ENCODE results near the gene TTF1.
A peak's percentile ranks its signal among the peaks of the same experiment; 100 is the strongest.
"Not testable (repeated sequence)": the region's sequence is repeated elsewhere in the genome, so short reads cannot be mapped to it uniquely, and the experiment has no call there.

Gene TTF1

GRCh38 chr9:132412089-132412488, 5.4 kb upstream of the TTF1 start:
- DNase-seq, result peak; percentile 3

DNA sequence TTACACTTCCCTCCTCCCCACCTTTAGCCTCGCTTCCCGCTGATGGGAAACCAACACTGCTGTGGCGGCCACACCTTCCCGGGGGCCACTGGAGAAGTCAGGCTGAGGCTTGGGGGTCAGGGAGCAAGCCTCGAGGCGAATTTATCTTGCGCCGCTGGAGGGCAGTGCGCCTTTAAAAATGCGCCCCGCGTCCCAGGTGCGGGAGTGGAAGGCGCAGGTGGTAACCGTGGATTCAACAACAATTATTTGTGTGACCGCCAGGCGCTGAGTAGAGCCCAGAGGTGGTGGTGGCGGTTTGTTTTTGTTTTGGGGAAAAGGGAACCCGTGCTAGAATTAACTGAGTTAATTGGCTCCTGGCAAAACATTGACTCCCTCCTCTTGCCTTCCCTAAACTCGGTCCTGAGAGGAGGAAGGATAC, 4.5 kb upstream of the TTF1 start:
- peak; percentile 37 for DNase-seq

GRCh38 chr9:132410642-132411041, 4.0 kb upstream of the TTF1 start:
- no peak for DNase-seq

- no peak for DNase-seq
Measured at GRCh38 chr9:132409828-132410528, 3.3 kb upstream of the TTF1 start, which contains the start of gene CFAP77. TSS of gene CFAP77 (plus strand) at chr9:132410211. CDS start at chr9:132410272, 61 bp downstream.

GRCh38 chr9:132408521-132408920, 1.9 kb upstream of the TTF1 start:
- DNase-seq, result no peak

DNA sequence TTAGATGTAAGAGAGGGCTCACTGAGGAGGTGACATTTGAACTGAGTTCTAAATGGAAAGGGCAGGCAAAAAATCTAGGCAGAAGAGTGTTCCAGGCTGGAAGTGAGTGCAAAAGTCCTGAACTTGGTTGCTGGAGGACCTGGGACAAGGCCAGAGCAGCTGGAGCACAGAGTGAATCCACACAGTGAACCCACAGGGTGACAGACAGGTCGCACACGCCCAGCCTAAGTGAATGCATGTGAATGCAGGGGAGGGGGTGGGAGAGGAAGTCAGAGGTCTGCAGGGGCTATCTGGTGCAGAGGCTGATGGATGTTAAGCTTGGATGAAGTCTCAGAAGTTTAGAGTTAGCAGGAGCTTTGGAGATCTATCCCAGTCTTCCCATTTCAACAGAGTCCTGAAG, 556 bp upstream of the TTF1 start:
- no peak for DNase-seq

GRCh38 chr9:132404228-132404881, 2.3 kb downstream of the TTF1 start:
- DNase-seq, result no peak

DNA sequence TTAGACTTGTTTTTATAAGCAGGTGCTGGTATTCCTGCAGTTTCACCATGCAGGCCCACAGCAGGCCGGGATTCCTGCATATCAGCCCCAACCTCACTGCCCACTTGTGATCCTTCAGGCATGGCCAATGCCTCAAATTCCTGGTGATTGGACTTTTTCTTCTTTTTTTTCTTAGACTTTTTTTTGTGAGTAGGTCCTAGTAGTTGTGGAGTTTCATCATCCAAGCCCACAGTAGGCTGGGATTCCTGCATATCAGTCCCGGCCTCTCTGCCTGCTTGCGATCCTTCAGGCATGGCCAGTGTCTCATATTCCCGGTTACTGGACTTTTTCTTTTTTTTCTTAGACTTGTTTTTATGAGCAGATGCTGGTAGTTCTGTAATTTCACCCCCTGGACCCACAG, 4.8 kb downstream of the TTF1 start:
- no peak for DNase-seq

DNA sequence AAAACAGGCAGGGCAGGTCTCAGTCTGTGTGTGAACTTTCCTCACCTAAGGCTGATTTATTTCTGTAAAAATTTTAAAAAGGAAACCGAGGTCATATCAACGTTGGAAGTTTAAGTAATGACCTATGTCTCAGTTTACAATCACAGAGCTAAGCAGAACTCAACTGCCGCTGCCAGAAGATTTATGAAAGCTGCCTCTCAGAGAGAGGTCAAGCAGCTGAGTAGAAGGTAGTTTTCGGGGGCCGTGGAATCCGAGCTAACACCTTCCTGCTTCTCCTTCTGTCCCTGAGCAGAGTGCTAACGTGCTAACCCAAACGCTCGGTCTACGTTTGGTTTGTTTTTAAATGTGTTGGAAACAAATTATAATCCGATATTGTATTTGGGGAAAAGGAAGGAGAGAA, 11.1 kb downstream of the TTF1 start:
- no peak for DNase-seq

GRCh38 chr9:132391449-132391848, 15.2 kb downstream of the TTF1 start:
- no peak for DNase-seq

GRCh38 chr9:132390966-132391365, 15.7 kb downstream of the TTF1 start:
- DNase-seq, result no peak

- no peak for DNase-seq
Measured at GRCh38 chr9:132387133-132387532, 19.5 kb downstream of the TTF1 start.

- no peak for DNase-seq
Measured at GRCh38 chr9:132384376-132384775, 22.3 kb downstream of the TTF1 start.

- no peak for DNase-seq
Measured at GRCh38 chr9:132383462-132383883, 23.2 kb downstream of the TTF1 start.

DNA sequence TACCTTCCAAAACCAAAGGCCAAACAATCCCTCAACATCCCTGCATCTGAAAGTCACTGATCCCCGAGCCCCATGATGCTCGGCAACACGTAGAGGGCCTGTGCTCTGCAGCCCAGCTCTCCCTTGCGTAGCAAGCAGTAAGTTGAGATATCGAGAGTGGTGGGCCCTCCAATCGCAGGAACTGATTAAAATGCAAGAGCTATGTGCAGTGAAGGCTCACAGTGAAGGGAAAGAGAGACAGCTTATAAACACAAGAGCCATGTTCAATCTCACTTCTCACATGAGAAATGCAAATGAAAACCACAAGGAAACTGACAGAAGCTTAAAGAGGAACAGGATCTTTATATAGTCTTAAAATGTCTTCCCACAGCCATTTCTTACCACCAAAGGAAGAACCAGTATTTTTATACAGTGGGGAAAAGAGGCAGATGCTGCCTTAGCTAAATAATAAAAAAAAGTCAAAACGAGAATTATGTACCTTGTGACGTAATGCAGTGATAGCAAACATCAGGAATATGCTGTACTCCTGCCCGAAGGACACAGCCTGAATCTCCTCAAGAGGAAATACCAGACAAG, 24.6 kb downstream of the TTF1 start:
- DNase-seq, result no peak

DNA sequence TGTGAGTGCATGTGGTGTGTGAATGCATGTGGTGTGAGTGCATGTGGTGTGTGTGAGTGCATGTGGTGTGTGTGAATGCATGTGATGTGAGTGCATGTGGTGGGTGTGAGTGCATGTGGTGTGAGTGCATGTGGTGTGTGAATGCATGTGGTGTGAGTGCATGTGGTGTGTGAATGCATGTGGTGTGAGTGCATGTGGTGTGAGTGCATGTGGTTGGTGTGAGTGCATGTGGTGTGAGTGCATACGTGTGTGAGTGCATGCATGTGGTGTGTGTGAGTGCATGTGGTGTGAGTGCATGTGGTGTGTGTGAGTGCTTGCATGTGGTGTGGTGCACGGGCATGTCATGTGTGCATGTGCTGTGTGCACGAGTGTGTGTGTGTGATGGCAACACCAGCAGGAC, 28.2 kb downstream of the TTF1 start:
- DNase-seq, result not testable (repeated sequence)

DNA sequence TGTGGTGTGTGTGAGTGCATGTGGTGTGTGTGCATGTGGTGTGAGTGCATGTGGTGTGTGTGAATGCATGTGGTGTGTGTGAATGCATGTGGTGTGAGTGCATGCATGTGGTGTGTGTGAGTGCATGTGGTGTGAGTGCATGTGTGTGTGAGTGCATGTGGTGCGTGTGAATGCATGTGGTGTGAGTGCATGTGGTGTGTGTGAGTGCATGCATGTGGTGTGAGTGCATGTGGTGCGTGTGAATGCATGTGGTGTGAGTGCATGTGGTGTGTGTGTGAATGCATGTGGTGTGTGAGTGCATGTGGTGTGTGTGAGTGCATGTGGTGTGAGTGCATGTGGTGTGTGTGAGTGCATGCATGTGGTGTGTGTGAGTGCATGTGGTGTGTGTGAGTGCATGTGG, 28.9 kb downstream of the TTF1 start:
- not testable (repeated sequence) for DNase-seq

DNA sequence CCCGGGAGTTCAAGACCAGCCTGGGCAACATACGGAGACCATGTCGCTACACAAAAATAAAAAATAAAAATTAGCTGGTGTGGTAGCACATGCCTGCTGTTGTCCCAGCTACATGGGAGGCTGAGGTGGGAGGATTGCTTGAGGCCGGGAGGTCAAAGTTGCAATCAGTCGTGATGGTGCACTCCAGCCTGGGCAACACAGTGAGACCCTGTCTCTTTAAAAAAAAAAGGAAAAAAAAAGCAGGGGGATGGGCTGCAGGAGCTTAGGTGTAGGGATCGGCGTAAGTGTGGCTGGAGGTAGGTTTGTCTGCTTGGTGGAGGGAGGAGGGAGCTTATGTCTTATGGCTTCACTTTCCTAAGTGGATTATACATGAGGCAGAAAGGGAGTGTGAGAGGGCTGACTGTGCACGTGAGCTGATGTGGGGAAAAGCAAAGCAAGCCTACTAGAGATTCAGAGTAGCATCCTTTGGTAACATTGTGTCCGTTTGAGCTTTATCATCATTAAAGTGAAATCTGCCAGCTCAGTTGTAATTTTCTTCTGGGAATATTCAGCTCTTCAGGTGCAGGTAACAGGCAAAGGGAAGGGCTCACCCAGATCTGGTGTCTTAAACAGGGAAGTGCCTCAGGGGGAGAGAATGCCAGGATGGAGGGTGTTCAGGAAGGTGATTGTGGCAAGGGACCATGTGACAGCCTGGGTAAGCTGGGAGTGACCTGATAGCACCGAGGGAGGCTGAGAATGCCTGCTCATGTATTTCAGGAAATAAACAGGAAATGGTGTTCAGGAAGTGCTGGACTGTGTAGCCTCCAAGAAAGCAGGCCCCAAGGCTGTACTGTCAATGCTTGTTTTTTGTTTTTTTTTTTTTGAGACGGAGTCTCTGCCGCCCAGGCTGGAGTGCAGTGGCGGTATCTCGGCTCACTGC, 34.2 kb downstream of the TTF1 start:
- DNase-seq, result no peak

- no peak for DNase-seq
Measured at GRCh38 chr9:132370592-132370991, 36.0 kb downstream of the TTF1 start.

DNA sequence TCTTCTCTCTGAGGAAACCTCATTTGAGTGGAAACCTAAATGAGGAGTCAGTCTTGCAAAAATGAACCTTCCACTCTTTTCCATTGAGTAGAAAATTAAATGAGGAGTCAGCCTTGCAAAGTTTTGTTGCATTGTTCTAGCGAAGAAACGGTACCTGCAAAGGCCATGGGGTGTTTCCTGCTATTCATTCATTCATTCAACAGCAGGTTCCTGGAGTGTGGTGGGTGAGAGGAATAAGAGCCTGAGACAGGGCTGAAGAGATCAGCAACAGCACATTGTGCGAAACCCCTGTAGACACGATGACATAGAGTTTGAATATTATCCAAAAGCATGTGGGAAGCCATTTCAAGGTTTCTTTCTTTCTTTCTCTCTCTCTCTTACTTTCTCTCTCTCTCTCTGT, 37.2 kb downstream of the TTF1 start:
- DNase-seq, result no peak

DNA sequence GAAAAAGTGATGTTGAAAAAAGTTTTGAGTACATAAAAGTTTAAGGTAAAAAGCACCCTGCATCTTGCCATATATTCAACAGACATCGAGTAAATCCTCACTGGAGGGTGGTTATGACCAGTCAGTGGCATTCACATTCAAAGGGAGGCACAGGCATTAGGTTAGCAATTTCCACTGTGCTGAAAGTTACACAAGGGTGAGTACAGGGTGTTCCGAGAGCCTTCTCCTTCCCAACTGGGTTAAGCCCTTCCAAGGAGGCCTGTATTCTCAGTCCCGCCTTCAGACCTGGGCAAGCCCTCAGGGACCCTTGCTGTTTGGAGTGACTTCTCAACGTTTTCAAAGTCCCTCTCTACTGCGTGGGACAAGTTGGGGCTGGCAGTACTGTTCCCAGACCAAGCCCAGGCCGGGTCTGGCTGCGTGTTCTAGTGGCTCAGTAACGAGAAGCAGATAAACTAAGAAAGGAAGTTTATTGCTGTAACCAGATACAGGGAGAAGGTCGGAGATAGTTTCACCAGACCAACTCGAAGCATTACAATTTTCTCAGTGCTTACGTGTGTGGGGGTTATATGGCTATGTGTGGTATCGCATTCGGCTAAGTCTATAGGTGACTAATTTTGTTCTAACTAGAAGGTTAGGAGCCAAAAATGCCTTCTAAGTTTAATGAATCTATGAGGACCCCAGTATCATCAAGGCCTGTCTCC, 38.9 kb downstream of the TTF1 start:
- DNase-seq, result no peak

DNA sequence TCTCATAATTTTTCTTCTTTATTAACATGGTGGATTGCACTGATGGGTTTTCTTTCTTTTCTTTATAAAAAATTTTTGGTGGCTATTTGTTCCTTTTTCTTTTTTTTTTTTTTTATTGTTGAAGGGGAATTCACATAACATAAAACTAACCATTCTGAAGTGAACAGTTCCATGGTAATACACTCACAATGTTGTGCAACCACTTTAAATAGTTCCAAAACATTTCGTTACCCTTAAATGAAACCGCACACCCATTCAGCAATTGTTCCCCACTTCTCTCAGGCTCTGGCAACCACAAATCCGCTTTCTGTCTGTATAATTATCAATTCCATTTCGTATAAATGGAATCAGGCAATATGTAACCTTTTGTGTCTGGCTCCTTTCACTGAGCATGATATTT, 40.2 kb downstream of the TTF1 start:
- no peak for DNase-seq

DNA sequence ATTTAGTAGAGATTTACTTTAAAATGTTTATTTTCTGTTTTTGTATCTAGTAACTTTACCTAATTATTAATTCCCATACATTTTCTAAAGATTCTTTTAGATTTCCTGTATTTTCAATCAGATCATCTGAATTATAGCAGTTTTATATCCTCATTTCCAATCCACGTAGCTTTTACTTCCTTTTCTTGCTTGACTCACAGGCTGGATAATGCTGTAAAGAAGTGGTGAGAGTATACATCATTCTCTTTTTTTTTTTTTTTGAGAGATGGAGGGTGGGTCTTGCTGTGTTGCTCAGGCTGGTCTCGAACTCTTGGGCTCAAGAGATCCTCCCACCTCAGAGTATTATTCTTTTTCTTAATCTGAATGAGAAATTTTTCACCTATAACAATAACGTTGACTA, 40.7 kb downstream of the TTF1 start:
- no peak for DNase-seq

Measured in NK-92 treated with Interleukin-12 subunit alpha and Interleukin-12 subunit beta, amount 100 ng/mL, for 24 hours (cell line).